Renal cortex interstitium (tissue), 11 donors: ENCODE data around the gene SORT1. TPM values are rescaled to one million over a fixed set of nuclear protein-coding genes. Genes with fewer than 3 reads are reported as not detected.

Experiments used
- DNase-seq, 11 donors: peaks; one replicate each; pipeline ENCODE4 v3.0.0-alpha.2; 2013; ENCODE audit warnings: low read depth in 9 of 11, low spot score in 4 of 11; ENCODE audit errors: extremely low read depth in 1 of 11
- polyA plus RNA-seq, 3 donors: library from polyadenylated mRNA; unstranded; fragments of 120-200 nt; gene quantifications; one replicate each; pipeline ENCODE4 v1.2.1, GENCODE V29; 2013; ENCODE audit not compliant: insufficient read length in 3 of 3

The SORT1 gene
- polyA plus RNA-seq, 3 donors, result 50.9 to 60.4 (median 53.3) TPM

DNA sequence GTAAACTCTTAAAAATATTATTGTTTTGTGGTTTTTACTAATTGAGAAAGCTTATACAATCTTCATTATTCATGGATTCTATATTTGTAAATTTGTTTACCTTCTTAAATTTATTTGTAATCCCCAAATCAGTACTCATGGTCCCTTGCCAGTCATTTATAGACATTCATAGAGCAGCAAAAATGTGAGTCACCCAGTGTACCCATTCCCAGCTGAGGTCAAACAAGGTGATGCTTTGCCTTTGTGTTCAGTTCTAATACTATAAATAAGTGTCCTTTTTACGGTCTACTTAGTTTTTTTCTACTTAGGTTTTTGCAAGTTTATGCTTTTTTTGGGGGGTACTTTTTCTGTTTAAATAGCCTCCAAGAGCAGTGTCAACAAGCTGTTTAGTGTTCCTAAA, 36.1 kb downstream of the SORT1 start:
- DNase-seq, result no peak

GRCh38 chr1:109361069-109361468, 36.6 kb downstream of the SORT1 start:
- no peak for DNase-seq

- peak in 1 of 11 donors; percentile 17 for DNase-seq
These were observed 40.1 kb downstream of the SORT1 start for GRCh38 chr1:109357616-109358015.

DNA sequence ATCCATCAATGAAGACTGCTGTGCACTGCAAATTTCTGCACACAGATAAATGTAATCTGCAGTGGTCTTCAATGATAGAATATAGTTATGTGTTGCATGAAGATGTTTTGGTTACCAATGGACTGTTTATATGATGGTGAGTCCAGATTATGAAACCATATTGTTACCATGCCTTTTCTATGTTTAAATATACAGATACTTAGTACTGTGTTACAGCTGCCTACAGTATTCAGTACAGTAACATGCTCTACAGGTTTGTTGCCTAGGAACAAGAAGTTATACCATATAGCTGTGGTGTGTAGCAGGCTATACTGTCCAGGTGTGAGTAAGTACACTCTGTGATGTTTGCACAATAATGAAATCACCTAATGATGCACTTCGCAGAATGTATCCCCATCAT, 40.8 kb downstream of the SORT1 start:
- no peak for DNase-seq

DNA sequence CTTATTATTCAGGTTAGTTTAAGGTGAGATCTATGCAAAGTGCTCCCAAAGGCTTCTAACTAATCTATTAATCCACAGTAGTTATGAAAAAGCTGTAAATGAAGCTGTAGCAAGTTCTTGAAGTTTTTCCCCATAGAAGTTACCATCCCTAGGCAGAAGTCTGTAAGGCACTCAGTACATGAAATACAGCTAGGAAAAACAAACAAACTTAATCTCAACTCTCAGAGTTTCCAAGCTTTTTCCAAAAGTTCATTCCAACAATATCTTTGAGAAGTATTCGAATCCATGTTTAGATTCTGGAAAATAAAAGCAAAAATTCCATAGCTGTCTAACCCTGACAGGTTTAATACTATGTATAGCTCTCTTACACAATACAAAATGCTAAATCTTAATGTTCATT, 41.2 kb downstream of the SORT1 start:
- DNase-seq, result peak in 1 of 11 donors; percentile 17

DNA sequence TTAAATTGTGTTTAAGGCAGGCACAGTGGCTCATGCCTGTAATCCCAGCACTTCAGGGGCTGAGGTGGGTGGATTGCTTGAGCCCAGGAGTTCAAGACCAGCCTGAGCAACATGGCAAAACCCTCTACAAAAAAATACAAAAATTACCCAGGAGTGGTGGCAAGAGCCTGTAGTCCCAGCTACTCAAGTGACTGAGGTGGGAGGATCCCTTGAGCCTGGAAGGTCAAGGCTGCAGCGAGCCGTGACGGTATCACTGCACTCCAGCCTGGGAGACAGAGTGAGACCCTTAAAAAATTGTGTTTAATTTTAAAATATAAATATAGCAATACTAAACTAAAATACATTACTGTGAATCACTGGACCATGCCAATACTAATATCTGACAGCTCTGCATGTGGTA, 42.8 kb downstream of the SORT1 start:
- DNase-seq, result peak in 1 of 11 donors; percentile 23

DNA sequence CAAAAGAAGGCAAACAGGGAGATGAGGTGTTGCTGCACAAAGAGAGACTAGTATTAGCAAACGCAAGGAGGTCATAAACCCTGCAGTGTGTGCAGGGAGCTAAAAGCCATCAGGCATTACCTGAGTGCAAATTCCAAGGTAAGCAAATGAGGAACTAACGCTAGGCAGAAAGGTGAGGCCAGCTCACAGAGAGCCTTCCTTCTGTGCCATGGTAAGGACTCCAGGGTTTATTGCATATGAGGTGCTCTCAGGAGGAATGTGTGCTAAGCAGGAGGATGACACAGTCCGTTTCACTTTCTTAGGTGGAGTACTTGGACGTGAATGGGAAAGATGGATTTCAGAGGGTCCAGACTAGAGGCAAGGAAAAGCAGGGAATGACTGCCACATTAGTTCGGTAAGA, 46.3 kb downstream of the SORT1 start:
- DNase-seq, result no peak

- DNase-seq, result no peak
These were observed 47.1 kb downstream of the SORT1 start for GRCh38 chr1:109350655-109351054.

DNA sequence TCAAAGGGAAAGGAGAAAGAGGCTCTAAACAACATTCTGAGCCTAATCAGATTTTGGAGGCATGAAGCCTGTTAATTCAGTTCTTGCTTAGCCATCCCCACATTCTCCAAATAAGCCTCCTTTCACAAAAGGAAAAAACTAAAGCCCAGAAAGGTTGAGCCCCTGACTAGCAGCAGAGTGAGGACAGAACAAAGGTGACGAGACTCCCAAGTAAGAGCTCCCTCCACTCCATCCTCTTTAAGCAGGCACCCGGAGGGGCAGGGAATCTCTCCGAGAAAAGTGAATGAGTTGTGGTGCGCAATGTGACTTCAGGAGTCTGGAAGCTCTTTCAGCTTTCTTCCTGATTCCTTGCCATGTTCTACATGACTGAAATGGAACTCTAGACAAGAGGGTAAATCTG, 47.5 kb downstream of the SORT1 start:
- no peak for DNase-seq

DNA sequence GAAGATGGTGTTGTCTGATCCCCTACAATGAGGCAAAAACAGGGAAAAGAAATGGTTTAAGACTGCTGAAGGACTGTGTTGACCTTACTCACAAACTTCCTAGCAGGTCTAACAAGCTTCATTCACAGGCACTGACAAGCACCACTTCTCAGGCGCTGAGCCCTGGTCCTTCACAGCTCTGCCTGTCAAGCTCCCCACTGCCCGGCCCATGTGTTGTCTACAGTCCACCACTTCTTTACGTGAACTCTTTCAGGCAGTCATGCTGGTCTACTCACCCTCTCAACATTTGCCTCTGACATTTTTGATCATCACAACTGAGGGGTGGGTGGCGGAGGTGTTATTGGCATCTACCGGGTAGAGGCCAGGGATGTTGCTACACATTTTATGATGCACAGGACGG, 50.2 kb downstream of the SORT1 start:
- no peak for DNase-seq

GRCh38 chr1:109341944-109342930, 55.5 kb downstream of the SORT1 start:
- peak in 4 of 11 donors; percentile 24 to 44 (median 38) for DNase-seq

DNA sequence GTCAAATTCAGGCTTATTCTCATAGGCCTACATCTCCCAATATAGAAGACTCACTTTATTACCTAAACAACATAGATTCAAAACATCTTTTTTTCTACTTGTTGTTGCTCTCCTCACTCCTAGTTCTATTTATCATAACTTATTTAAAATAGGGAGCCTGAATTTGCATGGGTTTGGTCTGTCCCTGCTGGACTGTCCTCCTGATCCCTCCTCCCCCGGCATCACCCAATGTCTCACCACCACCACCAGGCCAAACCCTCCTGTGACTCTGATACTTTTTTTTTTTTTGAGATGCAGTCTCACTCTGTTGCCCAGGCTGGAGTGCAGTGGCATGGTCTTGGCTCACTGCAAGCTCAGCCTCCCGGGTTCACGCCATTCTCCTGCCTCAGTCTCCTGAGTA, 59.1 kb downstream of the SORT1 start:
- DNase-seq, result no peak

DNA sequence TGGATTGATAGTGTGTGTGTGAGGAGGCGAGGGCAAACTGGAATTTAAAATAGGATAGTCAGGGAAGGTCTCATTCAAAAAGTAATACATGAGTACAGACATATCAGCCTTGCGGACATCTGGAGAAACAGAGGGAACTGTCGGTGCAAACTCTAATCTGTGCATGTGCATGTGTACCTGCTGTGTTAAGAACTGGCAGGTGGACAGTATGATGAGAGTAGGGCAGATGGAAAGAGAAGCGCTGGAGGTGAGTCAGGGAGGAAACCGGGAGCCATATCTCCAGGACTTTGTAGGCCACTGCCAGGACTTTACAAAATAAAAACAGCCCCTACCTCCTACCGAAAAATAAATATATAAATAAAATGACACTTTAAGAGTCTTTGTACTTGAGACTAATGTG, 59.6 kb downstream of the SORT1 start:
- DNase-seq, result no peak

GRCh38 chr1:109335091-109335490, 62.6 kb downstream of the SORT1 start:
- DNase-seq, result no peak

DNA sequence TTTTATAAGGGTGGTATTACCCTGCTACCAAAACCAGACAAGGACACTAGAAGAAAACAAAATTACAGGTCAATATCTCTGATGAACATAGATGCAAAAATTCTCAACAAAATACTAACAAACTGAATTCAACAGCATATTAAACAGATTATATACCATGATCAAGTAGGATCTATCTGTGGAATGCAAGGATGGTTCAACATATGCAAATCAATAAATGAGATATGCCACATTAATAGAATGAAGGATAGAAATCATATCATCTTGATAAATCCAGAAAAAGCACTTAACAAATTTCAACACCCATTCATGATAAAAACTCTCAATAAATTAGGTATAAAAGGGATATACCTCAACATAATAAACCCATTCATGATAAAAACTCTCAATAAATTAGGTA, 66.6 kb downstream of the SORT1 start:
- DNase-seq, result no peak

GRCh38 chr1:109327285-109327684, 70.4 kb downstream of the SORT1 start:
- DNase-seq, result no peak

DNA sequence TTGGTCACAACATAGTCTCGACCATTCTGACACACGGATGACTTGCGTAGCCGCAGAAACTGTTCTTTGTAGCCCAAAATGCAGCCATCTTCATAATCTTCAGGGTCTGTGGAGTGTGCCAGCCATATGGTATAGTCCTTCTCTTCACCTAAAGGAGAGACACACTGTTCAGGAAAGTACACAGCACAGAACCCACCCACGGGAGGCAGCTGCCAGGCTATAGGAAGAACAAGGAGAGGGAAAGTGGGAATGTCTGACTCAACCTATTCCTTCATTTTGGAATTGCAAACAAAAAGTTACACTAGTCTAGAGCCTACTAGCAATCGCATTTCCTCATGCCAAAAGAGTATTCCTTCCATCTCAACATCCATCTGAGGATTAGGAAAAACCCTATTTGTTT, 74.7 kb downstream of the SORT1 start:
- no peak for DNase-seq

- no peak for DNase-seq
These were observed 78.6 kb downstream of the SORT1 start for GRCh38 chr1:109319114-109319513.

DNA sequence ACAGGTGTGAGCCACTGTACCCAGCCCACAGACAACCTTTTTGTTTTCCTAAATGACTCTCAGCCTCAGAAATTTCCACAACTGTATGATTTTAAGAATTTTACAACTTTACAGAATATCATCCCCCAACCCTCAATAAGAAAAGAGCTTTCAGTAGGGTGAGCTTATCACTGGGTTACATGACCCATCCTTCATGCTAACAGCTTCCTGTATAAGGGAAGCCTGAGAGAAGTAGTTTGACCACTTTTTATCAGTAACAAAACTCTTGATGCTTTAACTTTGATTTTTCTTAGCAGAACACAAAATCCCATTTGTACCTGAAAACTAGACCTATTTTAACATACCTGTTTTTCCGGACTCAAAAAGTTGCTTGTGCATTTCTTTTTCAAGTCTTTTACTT, 81.2 kb downstream of the SORT1 start:
- no peak for DNase-seq

- DNase-seq, result no peak
These were observed 82.4 kb downstream of the SORT1 start for GRCh38 chr1:109315288-109315687.

DNA sequence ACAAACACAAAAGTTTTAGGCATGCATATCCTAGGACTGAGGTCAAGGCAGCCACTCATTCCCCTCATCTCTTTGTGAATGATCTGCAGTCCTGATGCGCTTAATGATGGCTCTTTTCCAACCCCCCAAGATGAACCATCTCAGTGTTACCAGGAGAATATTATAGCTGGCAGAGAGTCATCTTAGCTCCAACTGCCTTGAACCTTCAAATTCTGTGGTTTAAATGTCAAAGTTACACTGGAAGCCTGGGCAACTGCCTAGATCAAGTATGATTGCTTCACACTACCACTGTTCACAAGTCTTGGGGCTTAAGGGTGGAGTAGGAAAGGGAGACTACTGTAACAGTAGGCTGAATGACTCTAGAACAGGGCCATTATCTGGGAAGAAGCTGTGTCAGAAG, 82.9 kb downstream of the SORT1 start:
- no peak for DNase-seq
